IMR-90 (cell line): ENCODE measurements around the gene TRAF6.

ENCODE experiments used
- CTCF ChIP-seq: conservative IDR thresholded peaks from 2 replicates; pipeline ENCODE4 v1.5.1; 2012; ENCODE audit warnings: mild to moderate bottlenecking, low read depth, low read length, improper control_type of control experiment
- POLR2A ChIP-seq: IDR thresholded peaks from 2 replicates; pipeline ENCODE4 v1.6.1; 2012; ENCODE audit warnings: mild to moderate bottlenecking, low read depth, low read length
- RAD21 ChIP-seq: IDR thresholded peaks from 2 replicates; pipeline ENCODE4 v1.6.1; 2012; ENCODE audit warnings: low read length, improper control_type of control experiment

- TF ChIP-seq CTCF (peak; percentile 28; the same call in 1 of the 2 replicates), RAD21 (peak; percentile 27; the same call in 1 of the 2 replicates), POLR2A (no peak)
These were observed 30.9 kb upstream of the TRAF6 start for GRCh38 chr11:36540998-36541397.
